GM18867 (cell line): ENCODE results near the gene PINLYP.
A peak's percentile ranks its signal among the peaks of the same experiment; 100 is the strongest.
"Not testable (repeated sequence)": the region's sequence is repeated elsewhere in the genome, so short reads cannot be mapped to it uniquely, and the experiment has no call there.

Experiments used
- ATAC-seq: cut with Tn5 transposase; IDR thresholded peaks from one replicate; pipeline ENCODE4 v1.9.1; 2021; ENCODE audit warnings: mild to moderate bottlenecking, moderate library complexity; ENCODE audit not compliant: unreplicated experiment

The PINLYP gene

GRCh38 chr19:43547926-43548325, 27.7 kb upstream of the PINLYP start:
- ATAC-seq, result not testable (repeated sequence)

GRCh38 chr19:43548706-43549105, 26.9 kb upstream of the PINLYP start:
- ATAC-seq, result no peak

- ATAC-seq, result no peak
These were observed 24.0 kb upstream of the PINLYP start for GRCh38 chr19:43551399-43552197.

- ATAC-seq, result no peak
These were observed 23.5 kb upstream of the PINLYP start for GRCh38 chr19:43552198-43552450.

GRCh38 chr19:43552616-43553015, 23.0 kb upstream of the PINLYP start:
- no peak for ATAC-seq

- no peak for ATAC-seq
These were observed 21.9 kb upstream of the PINLYP start for GRCh38 chr19:43553656-43554055.

- no peak for ATAC-seq
These were observed 21.2 kb upstream of the PINLYP start for GRCh38 chr19:43554317-43554895.

GRCh38 chr19:43555185-43555770, 20.3 kb upstream of the PINLYP start:
- no peak for ATAC-seq

GRCh38 chr19:43560687-43561086, 14.9 kb upstream of the PINLYP start:
- ATAC-seq, result no peak

- no peak for ATAC-seq
These were observed 14.2 kb upstream of the PINLYP start for GRCh38 chr19:43561139-43561970.

- no peak for ATAC-seq
These were observed 13.3 kb upstream of the PINLYP start for GRCh38 chr19:43562226-43562697.

GRCh38 chr19:43562698-43563241, 12.8 kb upstream of the PINLYP start:
- peak; percentile 74 for ATAC-seq

GRCh38 chr19:43563816-43564457, 11.7 kb upstream of the PINLYP start:
- ATAC-seq, result no peak

GRCh38 chr19:43564800-43565199, 10.8 kb upstream of the PINLYP start:
- no peak for ATAC-seq

GRCh38 chr19:43569657-43570056, 5.9 kb upstream of the PINLYP start:
- ATAC-seq, result no peak

- ATAC-seq, result no peak
These were observed 5.3 kb upstream of the PINLYP start for GRCh38 chr19:43570174-43570791.

- no peak for ATAC-seq
These were observed 3.4 kb upstream of the PINLYP start for GRCh38 chr19:43572171-43572588.

- no peak for ATAC-seq
These were observed 1.0 kb upstream of the PINLYP start for GRCh38 chr19:43574424-43575155.
